ENCODE measurements around the gene HAAO.

- TF ChIP-seq CTCF (IDR thresholded peaks at IDR 0.05) (no peak), ZFX (IDR thresholded peaks at IDR 0.05; ENCODE audit: borderline replicate concordance) (no peak)
Measured at GRCh38 chr2:42810121-42810970, 18.0 kb upstream of the HAAO start.
